Stimulated activated CD8-positive, alpha-beta memory T cell treated with anti-CD3 and anti-CD28 coated beads, Interleukin-15, amount 100 ng/mL, for 24 hours (primary cell): Measurements from ENCODE around the gene ZCCHC14.
A peak's percentile ranks its signal among the peaks of the same experiment; 100 is the strongest.

ENCODE experiments used
- DNase-seq: peaks from one replicate; pipeline ENCODE4 v3.0.0-alpha.2; 2020; ENCODE audit warnings: low read depth

ZCCHC14 gene

GRCh38 chr16:87492721-87493607 is at the start of gene ZCCHC14:
TSS of gene ZCCHC14 (minus strand) at chr16:87493024. CDS start at chr16:87492238, 786 bp downstream.
- peak; percentile 96 for DNase-seq

GRCh38 chr16:87541872-87542234 is 49.0 kb upstream of the ZCCHC14 start:
- DNase-seq, result no peak

GRCh38 chr16:87541147-87541871 is 48.5 kb upstream of the ZCCHC14 start:
- no peak for DNase-seq

- no peak for DNase-seq
These were observed 48.0 kb upstream of the ZCCHC14 start for GRCh38 chr16:87540897-87541146.

- DNase-seq, result no peak
These were observed 47.5 kb upstream of the ZCCHC14 start for GRCh38 chr16:87540072-87540896.

GRCh38 chr16:87539113-87539512 is 46.3 kb upstream of the ZCCHC14 start:
- no peak for DNase-seq

GRCh38 chr16:87538594-87538993 is 45.8 kb upstream of the ZCCHC14 start:
- DNase-seq, result no peak

GRCh38 chr16:87538160-87538559 is 45.3 kb upstream of the ZCCHC14 start:
- DNase-seq, result no peak

GRCh38 chr16:87536795-87537142 is 43.9 kb upstream of the ZCCHC14 start:
- no peak for DNase-seq

GRCh38 chr16:87535855-87536794 is 43.3 kb upstream of the ZCCHC14 start:
- DNase-seq, result no peak

- no peak for DNase-seq
These were observed 42.6 kb upstream of the ZCCHC14 start for GRCh38 chr16:87535457-87535854.

GRCh38 chr16:87534751-87535150 is 41.9 kb upstream of the ZCCHC14 start:
- no peak for DNase-seq

- DNase-seq, result no peak
These were observed 41.3 kb upstream of the ZCCHC14 start for GRCh38 chr16:87534030-87534653.

GRCh38 chr16:87533061-87533460 is 40.2 kb upstream of the ZCCHC14 start:
- DNase-seq, result no peak

GRCh38 chr16:87531418-87531817 is 38.6 kb upstream of the ZCCHC14 start:
- no peak for DNase-seq

- DNase-seq, result no peak
These were observed 36.1 kb upstream of the ZCCHC14 start for GRCh38 chr16:87528690-87529579.

- no peak for DNase-seq
These were observed 34.4 kb upstream of the ZCCHC14 start for GRCh38 chr16:87527055-87527724.

- no peak for DNase-seq
These were observed 33.6 kb upstream of the ZCCHC14 start for GRCh38 chr16:87526238-87526947.

- no peak for DNase-seq
These were observed 32.5 kb upstream of the ZCCHC14 start for GRCh38 chr16:87525352-87525751.
